PC-3 (cell line): ENCODE measurements around the gene ATOX1. TPM values are rescaled to one million over a fixed set of nuclear protein-coding genes. Genes with fewer than 3 reads are reported as not detected.

Source experiments
- ATAC-seq: fragments of 200-7000 bp; cut with Tn5 transposase; 2 replicates; pipeline ENCODE4 v1.9.1; 2020; ENCODE audit warnings: mild to moderate bottlenecking, moderate library complexity
- BruUV-seq: library from RNA; stranded (reverse); fragments of 400-500 nt; replicated peaks from 2 replicates; lab custom pipeline; 2021; lab: Mats Ljungman, UMichigan
- CTCF ChIA-PET: fragments of 300-600 bp; sonication (Branson Sonifier 250); formaldehyde crosslinking; loops from one replicate; lab custom pipeline; 2022; ENCODE audit warnings: antibody characterized with exemption; lab: Charles Lee
- POLR2A ChIA-PET: fragments of 300-600 bp; sonication (Branson Sonifier 250); formaldehyde crosslinking; loops from one replicate; lab custom pipeline; 2022; ENCODE audit warnings: antibody characterized with exemption; ENCODE audit not compliant: unreplicated experiment; lab: Charles Lee
- DNase-seq: peaks from one replicate; pipeline ENCODE4 v3.0.0-alpha.2; 2015
- H2AFZ ChIP-seq: fragments of 300-600 bp; sonication (generic); 2 replicates; pipeline ENCODE4 v1.6.0; 2016; ENCODE audit warnings: antibody characterized with exemption, low read length
- H3F3A ChIP-seq: fragments of 300-600 bp; sonication (generic); one replicate; pipeline ENCODE4 v1.6.0; 2017; ENCODE audit warnings: antibody characterized with exemption, low read length, control low read depth, mild to moderate bottlenecking; ENCODE audit not compliant: unreplicated experiment
- H3K27ac ChIP-seq: fragments of 300-600 bp; sonication (generic); 2 replicates; pipeline ENCODE4 v1.5.1; 2016; ENCODE audit warnings: mild to moderate bottlenecking, low read length
- H3K27me3 ChIP-seq: fragments of 300-600 bp; sonication (generic); 2 replicates; pipeline ENCODE4 v1.6.1; 2016; ENCODE audit warnings: low read length, mixed read lengths
- H3K36me3 ChIP-seq: fragments of 300-600 bp; sonication (generic); 2 replicates; pipeline ENCODE4 v1.6.1; 2016; ENCODE audit warnings: low read depth, mixed run types, low read length, mixed read lengths
- H3K4me1 ChIP-seq: fragments of 300-600 bp; sonication (generic); 2 replicates; pipeline ENCODE4 v1.5.1; 2016; ENCODE audit warnings: low read length; ENCODE audit not compliant: insufficient read depth
- H3K4me2 ChIP-seq: fragments of 300-600 bp; sonication (generic); 2 replicates; pipeline ENCODE4 v1.6.0; 2016; ENCODE audit warnings: low read length
- H3K4me3 ChIP-seq: fragments of 300-600 bp; sonication (generic); 2 replicates; pipeline ENCODE4 v1.5.1; 2016; ENCODE audit warnings: mild to moderate bottlenecking, low read length, mixed read lengths
- H3K79me2 ChIP-seq: fragments of 300-600 bp; sonication (generic); 2 replicates; pipeline ENCODE4 v1.6.1; 2017; ENCODE audit warnings: low read length, mixed read lengths
- H3K9ac ChIP-seq: fragments of 300-600 bp; sonication (generic); 2 replicates; pipeline ENCODE4 v1.6.0; 2016; ENCODE audit warnings: mild to moderate bottlenecking, low read length
- H3K9me2 ChIP-seq: fragments of 300-600 bp; sonication (generic); replicated peaks from 2 replicates; pipeline ENCODE4 v1.6.1; 2016; ENCODE audit warnings: mixed run types, low read length, mixed read lengths
- H3K9me3 ChIP-seq: fragments of 300-600 bp; sonication (generic); 2 replicates; pipeline ENCODE4 v1.6.1; 2016; ENCODE audit warnings: low read length, mixed read lengths
- H4K20me1 ChIP-seq: fragments of 300-600 bp; sonication (generic); 2 replicates; pipeline ENCODE4 v1.6.1; 2016; ENCODE audit warnings: low read length, mixed read lengths
- EZH2 ChIP-seq: fragments of 300-600 bp; sonication (generic); IDR thresholded peaks from one replicate; pipeline ENCODE4 v1.6.1; 2017; ENCODE audit warnings: antibody characterized with exemption, mild to moderate bottlenecking, low read length; ENCODE audit not compliant: unreplicated experiment
- EZH2phosphoT487 ChIP-seq: fragments of 300-600 bp; sonication (generic); IDR thresholded peaks from 2 replicates; pipeline ENCODE4 v1.6.1; 2018; ENCODE audit warnings: mild to moderate bottlenecking, antibody characterized with exemption, low read length, borderline replicate concordance
- intact Hi-C: fragments of 100-400 bp; cut with micrococcal nuclease; formaldehyde crosslinking; loops from 2 replicates; pipeline ENCODE4 v1.9.0; 2023
- total RNA-seq: library from RNA; depleted of rRNA; stranded (reverse); fragments of >200 nt; gene quantifications from 2 replicates; pipeline ENCODE4 v1.2.3, GENCODE V29; 2014
- TF ChIP-seq, protein P1 (sequence below): fragments of 300-600 bp; sonication (generic); conservative IDR thresholded peaks from 2 replicates; pipeline ENCODE4 v1.5.1; 2017; ENCODE audit warnings: antibody characterized with exemption, low read depth, mild to moderate bottlenecking, low read length

The ATOX1 gene
- total RNA-seq, 1 experiment from 2014 or later, result 122 TPM

DNA sequence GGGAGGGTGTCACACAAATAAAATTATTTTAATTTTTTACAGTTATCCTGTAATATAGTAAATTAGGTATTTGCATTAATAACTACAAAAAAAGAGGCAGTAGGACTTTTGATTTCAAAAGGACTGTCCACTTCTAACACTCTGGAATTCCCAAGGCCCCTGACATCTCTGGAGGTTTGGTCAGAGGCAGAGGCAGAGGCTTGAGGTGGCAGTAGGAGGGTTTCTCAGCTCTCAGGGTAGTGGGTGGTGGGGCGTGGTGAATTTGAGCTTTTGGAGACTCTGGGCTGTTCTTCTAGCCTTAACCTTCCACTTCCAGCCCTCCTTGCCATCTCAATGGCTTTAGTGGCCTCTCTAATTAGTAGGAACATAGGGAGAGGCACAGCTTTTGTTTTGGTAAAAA lies 22.8 kb downstream of the ATOX1 start:
- no peak overlapping the region for H3K27ac ChIP-seq
- no peak overlapping the region for H3K4me2 ChIP-seq
- H3F3A ChIP-seq, result no peaks in the 10 kb centered on the region
- no peaks in the 10 kb centered on the region for H3K79me2 ChIP-seq
- no peak overlapping the region for H3K9ac ChIP-seq
- H2AFZ ChIP-seq, result no peak overlapping the region
- TF ChIP-seq, protein P1, sequence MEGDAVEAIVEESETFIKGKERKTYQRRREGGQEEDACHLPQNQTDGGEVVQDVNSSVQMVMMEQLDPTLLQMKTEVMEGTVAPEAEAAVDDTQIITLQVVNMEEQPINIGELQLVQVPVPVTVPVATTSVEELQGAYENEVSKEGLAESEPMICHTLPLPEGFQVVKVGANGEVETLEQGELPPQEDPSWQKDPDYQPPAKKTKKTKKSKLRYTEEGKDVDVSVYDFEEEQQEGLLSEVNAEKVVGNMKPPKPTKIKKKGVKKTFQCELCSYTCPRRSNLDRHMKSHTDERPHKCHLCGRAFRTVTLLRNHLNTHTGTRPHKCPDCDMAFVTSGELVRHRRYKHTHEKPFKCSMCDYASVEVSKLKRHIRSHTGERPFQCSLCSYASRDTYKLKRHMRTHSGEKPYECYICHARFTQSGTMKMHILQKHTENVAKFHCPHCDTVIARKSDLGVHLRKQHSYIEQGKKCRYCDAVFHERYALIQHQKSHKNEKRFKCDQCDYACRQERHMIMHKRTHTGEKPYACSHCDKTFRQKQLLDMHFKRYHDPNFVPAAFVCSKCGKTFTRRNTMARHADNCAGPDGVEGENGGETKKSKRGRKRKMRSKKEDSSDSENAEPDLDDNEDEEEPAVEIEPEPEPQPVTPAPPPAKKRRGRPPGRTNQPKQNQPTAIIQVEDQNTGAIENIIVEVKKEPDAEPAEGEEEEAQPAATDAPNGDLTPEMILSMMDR, result no peak
- no peak for TF ChIP-seq EZH2phosphoT487
- no peak for TF ChIP-seq EZH2
- POLR2A ChIA-PET, result no interaction called here
- BruUV-seq, result no TSS peak
- H3K9me2 ChIP-seq, result no peaks in the 10 kb centered on the region
- H3K4me3 ChIP-seq, result no peak overlapping the region
- ATAC-seq, result no peak
- H3K9me3 ChIP-seq, result no peaks in the 10 kb centered on the region
- intact Hi-C loops, result no loop called here
- DNase-seq, result no peak
- H4K20me1 ChIP-seq, result no peaks in the 10 kb centered on the region
- CTCF ChIA-PET, result no interaction called here
- peaks cover 13% of the 10 kb centered on the region for H3K4me1 ChIP-seq
- H3K27me3 ChIP-seq, result no peaks in the 10 kb centered on the region
- H3K36me3 ChIP-seq, result no peaks in the 10 kb centered on the region

GRCh38 chr5:151734064-151734408 lies 24.4 kb downstream of the ATOX1 start:
- BruUV-seq, result no TSS peak
- CTCF ChIA-PET, result no interaction called here
- H3K27ac ChIP-seq, result no peak overlapping the region
- no peaks in the 10 kb centered on the region for H3K9me3 ChIP-seq
- ATAC-seq (no peak), DNase-seq (no peak)
- H2AFZ ChIP-seq, result no peak overlapping the region
- no peaks in the 10 kb centered on the region for H3K27me3 ChIP-seq
- no peak overlapping the region for H3K9ac ChIP-seq
- H3K36me3 ChIP-seq, result no peaks in the 10 kb centered on the region
- H3K9me2 ChIP-seq, result no peaks in the 10 kb centered on the region
- TF ChIP-seq EZH2, result no peak
- H3K4me2 ChIP-seq, result no peak overlapping the region
- POLR2A ChIA-PET, result no interaction called here
- H4K20me1 ChIP-seq, result no peaks in the 10 kb centered on the region
- intact Hi-C loops, result no loop called here
- H3K4me1 ChIP-seq, result no peaks in the 10 kb centered on the region
- H3K4me3 ChIP-seq, result no peak overlapping the region
- H3F3A ChIP-seq, result no peaks in the 10 kb centered on the region
- no peaks in the 10 kb centered on the region for H3K79me2 ChIP-seq

GRCh38 chr5:151733358-151734063 lies 24.9 kb downstream of the ATOX1 start:
- TF ChIP-seq EZH2phosphoT487, result no peak
- TF ChIP-seq EZH2, result no peak
- TF ChIP-seq, protein P1, result no peak
- no peaks in the 10 kb centered on the region for H3K79me2 ChIP-seq
- intact Hi-C loops, result no loop called here
- no peaks in the 10 kb centered on the region for H3K9me2 ChIP-seq
- no peak overlapping the region for H2AFZ ChIP-seq
- no peaks in the 10 kb centered on the region for H3K36me3 ChIP-seq
- no peak overlapping the region for H3K9ac ChIP-seq
- ChIA-PET CTCF (no interaction called here), POLR2A (no interaction called here)
- DNase-seq (no peak), ATAC-seq (no peak)
- H3F3A ChIP-seq, result no peaks in the 10 kb centered on the region
- no peaks in the 10 kb centered on the region for H3K27me3 ChIP-seq
- no TSS peak for BruUV-seq
- no peaks in the 10 kb centered on the region for H3K9me3 ChIP-seq
- no peak overlapping the region for H3K27ac ChIP-seq
- no peaks in the 10 kb centered on the region for H3K4me1 ChIP-seq
- no peak overlapping the region for H3K4me2 ChIP-seq
- H3K4me3 ChIP-seq, result no peak overlapping the region
- H4K20me1 ChIP-seq, result no peaks in the 10 kb centered on the region
